HG03196 (cell line): ENCODE measurements around the gene PRSS56.

Experiments used
- ATAC-seq: cut with Tn5 transposase; IDR thresholded peaks from one replicate; pipeline ENCODE4 v1.9.1; 2021; ENCODE audit not compliant: unreplicated experiment

The PRSS56 gene

DNA sequence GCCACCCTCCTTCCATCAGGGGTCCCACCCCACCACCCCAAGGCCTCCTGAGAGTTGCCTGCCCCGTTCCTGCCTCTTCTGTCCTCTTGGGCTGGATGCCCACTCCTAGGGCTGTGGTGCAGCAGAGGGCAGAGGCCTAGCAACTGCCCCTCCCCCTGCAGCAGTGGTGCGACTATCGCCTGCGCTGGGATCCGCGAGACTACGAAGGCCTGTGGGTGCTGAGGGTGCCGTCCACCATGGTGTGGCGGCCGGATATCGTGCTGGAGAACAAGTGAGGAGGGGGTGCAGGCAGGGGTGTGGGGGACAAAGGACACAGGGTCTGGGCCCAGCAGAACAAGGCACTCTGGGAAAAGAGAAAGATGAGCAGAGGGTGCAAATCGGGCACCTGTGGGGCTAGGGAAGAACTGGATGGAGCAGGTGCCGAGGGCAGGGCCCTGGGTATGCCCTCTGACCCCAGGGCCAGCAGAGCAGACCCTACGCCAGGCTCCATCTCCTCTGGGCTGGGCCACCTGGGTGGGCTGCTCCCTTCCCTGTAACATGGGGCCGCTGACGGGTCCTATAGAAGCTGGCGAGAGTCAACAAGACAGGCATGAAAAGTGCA lies 20.4 kb downstream of the PRSS56 start:
- no peak for ATAC-seq

DNA sequence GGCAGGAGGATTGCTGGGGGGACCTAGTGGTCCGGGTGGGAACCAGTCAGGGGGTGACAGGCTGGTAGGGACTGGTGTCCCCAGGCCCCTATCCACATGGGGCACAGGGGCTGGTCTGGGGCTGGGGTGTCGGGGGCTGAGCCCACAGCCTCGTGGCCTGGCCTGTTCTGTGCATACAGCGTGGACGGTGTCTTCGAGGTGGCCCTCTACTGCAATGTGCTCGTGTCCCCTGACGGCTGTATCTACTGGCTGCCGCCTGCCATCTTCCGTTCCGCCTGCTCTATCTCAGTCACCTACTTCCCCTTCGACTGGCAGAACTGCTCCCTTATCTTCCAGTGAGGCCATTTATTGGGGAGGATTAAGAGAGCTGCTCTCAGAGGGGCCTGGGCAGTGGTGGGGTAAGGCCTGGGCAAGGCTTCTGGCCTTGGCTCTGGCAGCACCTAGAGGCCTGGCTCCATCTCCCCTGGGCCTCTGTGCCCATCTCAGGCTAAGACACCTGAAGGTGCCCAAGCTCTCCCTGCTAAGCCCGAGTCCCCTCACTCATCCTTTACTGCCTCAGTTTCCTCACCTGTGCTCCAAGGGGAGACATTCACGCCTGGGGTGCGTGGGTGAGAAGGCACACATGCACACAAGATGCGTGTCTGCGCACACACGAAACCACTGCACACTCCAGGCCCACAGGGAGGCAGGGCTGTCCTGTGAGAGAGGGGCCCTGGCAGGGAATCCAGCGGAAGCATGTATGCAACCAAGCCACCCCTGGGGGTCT lies 21.2 kb downstream of the PRSS56 start:
- ATAC-seq = no peak

DNA sequence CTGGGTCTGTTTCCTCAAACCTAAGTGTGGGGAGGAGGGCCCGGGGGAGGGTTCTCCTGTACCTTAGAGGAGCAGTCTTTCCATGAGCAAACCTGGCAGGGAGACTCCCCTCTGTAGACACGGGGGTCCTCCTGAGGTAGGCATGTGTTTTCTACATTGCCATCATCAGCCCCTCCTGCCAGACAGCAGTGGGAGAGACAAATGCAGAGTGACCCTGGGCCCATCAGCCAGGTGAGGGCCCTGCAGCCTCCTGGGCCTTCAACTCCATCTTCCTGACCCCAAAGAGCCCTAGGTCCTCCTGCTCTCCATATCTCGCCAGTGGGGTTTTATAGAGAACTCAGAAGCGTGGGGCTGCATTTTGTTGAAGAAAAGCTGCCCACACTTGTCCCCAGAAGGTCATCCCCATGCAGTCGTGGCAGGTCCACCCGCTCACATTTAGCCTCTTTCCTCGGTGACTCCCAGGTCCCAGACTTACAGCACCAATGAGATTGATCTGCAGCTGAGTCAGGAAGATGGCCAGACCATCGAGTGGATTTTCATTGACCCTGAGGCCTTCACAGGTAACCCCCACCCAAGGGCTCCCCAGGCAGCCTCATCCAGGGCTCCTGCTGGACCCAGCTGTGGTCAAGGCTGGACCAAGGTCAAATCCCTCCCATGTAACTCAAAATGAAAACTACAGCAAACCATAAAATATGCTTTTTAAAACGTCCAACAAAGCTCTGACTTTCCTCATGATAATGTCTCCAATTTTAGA lies 21.9 kb downstream of the PRSS56 start:
- ATAC-seq = no peak

DNA sequence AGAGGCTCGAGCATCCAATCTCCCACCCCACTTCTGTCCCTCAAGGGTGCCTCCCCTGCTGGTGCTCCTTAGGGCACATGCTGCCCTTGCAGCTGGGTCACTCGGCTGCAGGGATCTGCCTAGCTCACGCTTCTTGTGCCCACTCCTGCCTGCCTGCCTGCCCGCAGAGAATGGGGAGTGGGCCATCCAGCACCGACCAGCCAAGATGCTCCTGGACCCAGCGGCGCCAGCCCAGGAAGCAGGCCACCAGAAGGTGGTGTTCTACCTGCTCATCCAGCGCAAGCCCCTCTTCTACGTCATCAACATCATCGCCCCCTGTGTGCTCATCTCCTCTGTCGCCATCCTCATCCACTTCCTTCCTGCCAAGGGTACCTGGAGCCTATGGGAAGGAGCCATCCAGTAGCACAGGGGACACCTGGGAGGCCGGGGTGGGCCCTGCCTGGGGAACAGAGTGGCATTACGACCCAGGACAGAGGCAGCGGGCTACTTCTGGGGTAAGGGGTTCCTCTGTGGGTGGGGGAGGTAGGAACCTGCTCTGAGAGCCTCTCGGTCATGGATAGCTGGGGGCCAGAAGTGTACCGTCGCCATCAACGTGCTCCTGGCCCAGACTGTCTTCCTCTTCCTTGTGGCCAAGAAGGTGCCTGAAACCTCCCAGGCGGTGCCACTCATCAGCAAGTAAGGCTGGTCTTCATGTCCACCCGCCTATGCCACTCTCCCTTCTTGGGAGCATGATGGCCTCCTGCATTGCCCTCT lies 22.7 kb downstream of the PRSS56 start:
- ATAC-seq = no peak

DNA sequence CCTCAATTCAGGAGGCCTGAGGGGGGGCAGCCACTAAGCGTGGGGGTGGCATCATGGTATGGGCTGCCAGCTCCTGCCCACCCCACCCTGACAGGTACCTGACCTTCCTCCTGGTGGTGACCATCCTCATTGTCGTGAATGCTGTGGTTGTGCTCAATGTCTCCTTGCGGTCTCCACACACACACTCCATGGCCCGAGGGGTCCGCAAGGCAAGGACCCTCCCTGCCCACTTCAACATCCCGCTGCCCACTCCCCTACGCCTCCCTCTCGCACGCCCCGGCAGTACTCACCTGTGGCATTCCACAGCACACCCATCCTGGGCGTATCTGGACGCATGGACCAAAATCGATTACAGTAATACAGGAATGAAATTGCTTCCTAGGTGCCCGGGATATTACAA lies 23.3 kb downstream of the PRSS56 start:
- ATAC-seq = no peak

DNA sequence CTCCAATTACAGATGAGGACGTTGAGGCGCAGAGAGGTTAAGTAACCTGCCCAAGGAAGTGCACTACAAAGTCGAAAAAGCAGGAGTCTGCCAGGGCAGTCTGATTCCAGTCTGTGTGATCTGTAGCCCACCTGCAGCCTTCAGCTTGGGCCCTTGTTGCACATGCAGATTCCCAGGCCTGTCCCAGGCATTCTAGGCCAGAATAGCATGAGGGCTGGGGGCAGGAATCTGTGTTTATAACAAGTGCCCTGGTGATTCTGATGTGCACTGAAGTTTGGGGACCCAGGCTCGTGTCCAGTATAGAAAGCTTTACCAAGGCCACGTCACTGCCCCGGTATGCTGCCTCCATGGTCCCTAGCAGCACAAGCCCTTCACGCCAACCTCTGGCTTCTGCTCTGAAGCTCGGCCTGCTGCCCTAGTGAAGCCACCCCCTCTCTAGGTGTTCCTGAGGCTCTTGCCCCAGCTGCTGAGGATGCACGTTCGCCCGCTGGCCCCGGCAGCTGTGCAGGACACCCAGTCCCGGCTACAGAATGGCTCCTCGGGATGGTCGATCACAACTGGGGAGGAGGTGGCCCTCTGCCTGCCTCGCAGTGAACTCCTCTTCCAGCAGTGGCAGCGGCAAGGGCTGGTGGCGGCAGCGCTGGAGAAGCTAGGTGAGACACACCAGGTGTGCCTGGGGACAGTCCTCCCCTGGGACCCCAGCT lies 23.9 kb downstream of the PRSS56 start:
- no peak for ATAC-seq

DNA sequence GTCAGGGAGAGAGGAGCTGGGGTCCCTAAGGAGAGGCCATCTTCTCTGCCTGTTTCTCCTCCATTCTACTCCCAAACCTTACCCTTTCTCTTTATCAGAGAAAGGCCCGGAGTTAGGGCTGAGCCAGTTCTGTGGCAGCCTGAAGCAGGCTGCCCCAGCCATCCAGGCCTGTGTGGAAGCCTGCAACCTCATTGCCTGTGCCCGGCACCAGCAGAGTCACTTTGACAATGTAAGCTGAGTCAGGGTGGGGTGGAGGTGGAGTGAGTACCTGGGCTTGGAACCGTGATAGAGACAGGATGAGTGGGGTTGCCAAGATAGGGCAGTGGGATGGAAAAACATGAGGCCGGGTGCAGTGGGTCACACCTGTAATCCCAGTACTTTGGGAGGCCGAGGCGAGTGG lies 24.5 kb downstream of the PRSS56 start:
- ATAC-seq = no peak

DNA sequence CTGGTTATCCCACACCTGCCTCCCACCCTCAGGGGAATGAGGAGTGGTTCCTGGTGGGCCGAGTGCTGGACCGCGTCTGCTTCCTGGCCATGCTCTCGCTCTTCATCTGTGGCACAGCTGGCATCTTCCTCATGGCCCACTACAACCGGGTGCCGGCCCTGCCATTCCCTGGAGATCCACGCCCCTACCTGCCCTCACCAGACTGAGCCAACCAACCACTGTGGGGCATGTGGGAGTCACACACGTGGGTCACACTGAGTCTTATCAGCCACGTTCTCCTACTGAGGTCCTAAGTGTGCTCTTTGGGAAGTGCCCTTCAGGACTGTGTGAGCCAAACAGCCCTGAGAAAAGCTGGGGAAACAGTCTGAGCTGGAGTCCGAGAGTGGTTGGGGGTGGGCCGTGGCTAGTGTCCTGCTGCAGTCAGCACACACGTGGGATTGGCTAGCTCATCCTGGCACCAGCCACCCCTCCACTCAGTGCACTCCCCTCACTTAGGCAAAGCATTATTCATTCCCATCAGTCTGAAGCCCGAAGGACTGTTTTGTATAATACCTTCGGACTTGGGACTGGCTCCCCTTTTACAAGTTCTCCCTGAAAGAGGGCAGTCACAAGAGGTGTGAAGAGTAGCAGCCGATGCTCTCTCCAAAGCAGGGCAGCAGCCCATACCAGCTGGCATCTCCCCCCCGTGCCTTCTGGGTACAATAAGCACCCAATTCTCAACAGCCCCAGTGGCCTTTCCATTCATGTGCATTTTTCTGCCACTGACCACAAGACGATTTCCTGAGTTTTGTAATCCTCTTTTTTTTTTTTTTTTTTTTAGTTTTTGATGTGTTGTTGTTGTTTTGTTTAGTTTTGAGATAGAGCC lies 25.6 kb downstream of the PRSS56 start:
- no peak for ATAC-seq

DNA sequence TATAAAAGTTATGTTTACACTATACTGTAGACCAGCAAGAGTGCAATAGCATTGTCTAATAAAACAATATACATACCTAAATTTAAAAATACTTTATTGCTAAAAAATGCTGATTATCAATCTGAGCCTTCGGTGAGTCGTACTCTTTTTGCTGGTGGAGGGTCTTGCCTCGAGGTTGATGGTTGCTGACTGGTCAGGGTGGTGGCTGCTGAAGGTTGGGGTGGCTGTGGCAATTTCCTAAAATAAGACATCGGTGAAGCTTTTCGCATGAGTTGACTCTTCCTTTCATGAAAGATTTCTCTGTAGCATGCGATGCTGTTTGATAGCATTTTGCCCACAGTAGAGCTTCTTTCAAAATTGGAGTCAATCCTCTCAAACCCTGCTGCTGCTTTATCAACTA lies 27.8 kb downstream of the PRSS56 start:
- ATAC-seq = no peak

DNA sequence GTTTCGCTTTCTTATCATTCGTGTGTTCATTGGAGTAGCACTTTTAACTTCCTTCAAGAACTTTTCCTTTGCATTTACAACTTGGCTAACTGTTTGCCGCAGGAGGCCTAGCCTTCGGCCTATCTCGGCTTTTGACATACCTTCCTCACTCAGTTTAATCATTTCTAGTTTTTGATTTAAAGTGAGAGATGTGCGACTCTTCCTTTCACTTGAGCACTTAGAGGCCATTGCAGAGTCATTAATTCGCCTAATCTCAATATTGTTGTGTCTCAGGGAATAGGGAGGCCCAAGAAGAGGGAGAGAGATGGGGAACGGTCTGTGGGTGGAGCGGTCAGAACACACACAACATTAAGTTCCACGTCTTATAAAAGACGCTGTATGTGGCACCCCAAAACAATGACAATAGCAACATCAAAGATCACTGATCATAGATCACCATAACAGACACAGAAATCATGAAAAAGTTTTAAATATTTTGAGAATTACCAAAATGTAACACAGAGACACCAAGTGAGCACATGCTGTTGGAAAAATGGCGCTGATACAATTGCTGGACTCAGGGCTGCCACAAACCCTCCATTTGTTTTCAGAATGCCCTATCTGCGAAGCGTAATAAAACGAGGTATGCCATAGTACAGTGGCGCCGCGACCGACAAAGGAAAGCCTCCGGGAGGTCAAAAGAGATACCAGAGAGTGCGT lies 29.6 kb downstream of the PRSS56 start:
- no peak for ATAC-seq

DNA sequence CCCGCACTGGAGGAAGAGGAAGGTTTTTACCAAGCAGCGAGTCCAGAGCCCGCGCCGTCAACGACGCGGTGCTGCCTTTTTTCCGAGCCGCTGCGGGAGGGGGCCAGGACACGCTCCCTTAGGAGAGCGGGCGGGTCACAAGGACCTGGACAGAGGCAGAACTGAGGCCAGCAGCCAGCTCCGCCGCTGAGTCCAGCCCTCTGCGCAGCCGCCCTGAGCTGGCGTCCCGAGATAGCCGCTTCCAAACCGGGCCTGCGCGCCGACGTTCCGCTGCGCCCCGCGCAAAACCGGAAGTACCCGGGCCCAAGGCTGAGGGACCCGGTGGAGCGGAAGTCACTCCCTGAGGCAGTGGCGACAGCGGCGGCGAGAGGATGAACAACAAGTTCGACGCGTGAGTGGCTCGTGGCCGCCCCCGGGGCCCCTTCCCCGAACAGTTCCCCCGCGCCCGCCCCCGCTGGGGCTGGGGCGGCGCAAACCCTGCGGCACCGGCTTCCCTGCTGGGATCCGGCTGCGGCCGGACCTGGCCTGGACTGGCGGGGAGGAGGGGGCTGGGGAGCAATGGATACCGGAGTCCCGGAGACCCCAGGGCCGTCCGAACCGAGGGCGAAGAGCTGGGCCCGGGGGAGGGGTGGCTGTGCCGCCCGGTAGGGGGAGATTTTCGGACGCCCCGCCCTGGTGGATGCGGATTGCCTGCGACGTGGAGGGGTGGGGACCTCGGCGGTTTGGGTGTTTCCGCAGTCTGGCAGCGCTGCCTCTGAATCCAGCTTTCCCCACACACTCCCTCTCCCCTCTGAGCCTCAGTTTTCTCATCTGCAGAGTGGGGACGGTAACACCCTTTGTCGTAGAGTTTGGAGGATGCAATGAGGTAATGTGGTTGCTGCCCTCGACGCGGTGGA lies 30.4 kb downstream of the PRSS56 start, which contains the start of the genes EIF4E2 and TIGD1:
TSS of gene EIF4E2 (plus strand) at position 336 of the 896 bp plus-strand sequence. CDS start at position 372, 36 bp downstream.
TSS of gene TIGD1 (minus strand) at position 204 of the 896 bp plus-strand sequence. CDS start 675 bp downstream, outside the sequence.
- peak; percentile 93 for ATAC-seq

DNA sequence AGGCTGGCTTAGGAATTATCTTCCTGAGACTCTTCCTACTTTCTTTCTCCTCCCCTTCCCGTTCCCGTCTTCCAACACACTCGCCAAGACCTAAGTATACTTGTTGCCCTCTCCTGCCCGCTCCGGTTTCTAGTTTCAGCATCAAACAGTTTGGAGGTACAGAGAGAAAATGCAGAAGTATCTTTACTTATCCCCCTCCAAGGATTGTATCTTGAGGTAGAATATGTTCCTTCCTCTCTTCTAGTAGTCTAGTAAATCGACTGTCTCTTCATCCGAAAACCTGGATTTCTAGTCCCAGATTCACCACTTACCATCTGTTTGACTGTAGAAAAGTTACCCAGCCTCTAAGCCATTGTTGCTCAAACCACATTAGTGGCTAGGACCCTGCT lies 31.1 kb downstream of the PRSS56 start:
- ATAC-seq = no peak

DNA sequence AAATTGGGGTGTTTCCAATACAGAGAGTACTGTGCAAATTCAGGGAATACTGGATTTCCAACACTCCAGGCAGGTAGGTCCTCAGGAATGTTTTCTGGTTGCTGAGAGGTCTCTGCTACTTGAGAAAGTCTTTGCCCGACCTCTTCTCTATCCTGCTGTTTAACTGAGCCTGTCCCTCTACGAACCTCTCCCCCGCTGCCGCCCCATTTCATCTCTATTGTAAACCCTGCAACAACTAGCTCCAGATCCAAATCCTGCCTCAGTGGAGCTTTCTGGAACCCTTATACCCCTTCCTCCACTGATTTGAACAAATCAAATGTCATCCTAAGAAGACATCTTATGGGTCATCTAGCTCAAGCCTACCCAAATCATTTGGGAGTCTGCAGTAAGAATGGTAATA lies 31.6 kb downstream of the PRSS56 start:
- ATAC-seq = no peak

DNA sequence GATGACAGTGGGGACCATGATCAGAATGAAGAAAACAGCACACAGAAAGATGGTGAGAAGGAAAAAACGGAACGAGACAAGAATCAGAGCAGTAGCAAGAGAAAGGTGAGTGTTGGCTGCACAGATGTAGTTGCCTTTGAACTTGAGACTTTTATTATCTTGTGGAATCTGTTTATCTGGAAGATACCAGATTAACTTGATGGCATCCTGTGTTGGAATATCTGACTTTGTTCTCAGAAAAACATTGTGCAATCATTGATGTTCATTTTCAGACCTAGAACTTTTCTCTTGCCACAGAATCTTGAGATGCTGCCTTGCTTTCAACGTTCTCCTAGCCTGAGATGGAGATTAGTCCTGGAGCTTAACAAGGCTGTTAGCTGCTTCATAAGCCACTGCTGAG lies 36.2 kb downstream of the PRSS56 start:
- ATAC-seq = no peak

DNA sequence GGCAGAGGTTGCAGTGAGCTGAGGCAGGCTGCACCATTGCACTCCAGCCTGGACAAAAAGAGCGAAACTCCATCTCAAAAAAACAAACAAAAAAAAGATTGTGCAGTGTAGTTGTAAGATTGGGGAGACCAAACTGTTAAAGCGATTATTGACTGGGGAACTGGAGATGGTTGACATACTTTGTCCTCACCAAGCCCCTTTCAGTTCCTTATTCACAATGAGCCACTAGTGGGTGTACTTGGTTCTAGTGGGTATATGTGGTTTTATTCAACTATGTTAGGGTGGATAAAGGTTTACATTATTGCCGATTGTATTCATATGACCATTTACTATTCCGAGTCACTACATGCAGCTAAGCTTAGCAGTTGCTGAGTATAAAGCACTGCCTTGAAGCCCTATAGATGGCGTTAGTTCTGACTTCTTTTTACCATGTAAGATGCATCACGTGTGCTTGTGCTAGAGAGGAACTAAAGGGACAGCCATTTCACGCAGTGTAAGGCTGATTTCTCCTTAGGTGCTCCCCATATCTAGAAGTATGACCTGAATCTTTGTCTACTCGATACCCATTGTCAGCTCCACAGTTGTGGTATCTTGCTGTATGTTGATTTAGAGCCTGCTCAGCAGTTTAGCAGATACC lies 42.4 kb downstream of the PRSS56 start:
- ATAC-seq = no peak

DNA sequence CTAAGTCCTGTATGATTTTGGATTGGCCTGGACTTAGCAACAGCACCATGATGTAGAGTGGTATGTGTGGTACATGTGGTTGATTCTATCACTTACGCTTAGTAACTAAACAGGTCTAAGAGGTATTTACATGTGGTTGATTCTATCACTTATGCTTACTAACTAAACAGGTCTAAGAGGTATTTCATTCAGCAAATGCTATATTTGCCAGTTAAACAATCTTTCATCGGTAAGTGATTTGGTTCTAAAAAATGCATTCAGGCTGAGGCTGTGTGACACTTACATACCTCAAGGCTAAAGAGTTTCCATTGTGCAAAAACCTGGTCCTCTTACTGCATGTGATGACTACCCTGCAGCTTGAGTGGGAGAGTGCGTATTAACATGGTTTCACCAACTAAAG lies 43.4 kb downstream of the PRSS56 start:
- no peak for ATAC-seq

DNA sequence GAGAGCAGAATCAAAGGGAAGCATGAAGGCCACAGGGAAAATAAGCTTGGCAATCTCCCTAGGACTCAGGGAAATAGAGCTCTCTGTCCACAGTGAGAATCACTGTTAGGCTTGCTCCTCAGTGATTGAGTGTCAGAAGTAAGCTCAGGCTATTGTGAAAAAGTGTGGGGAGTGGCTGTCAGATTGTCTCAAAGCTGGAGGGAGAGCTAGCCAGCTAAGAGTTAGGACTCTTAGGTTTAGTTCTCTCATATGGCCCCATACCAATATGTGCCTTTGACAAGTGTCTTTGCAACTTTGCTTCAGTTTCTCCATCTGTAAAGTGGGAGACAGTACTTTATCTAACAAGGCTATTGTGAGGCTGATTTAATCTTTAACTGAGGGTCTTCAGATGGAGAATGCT lies 47.5 kb downstream of the PRSS56 start:
- ATAC-seq = no peak

DNA sequence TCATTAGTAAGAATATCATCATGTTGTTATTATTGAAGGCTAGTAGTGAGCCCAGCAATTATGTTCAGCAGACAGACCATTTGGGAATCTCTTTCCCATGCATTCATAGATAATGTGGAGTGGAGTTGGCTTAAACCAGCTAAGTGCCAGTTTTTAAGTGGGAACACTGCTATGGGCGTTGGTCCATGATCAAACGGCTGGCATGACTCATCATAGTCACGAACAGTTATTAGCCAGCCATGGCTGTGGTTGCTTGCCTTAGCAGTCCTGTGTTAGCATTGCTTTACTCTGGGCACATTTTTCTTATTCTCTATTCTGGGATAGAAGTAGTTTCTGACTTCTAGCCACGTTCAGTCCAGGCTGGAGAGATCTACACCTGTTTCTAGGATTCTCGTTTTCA lies 48.0 kb downstream of the PRSS56 start:
- ATAC-seq = no peak
